GM21423 (cell line): ENCODE data around the gene MFSD12.
"Not testable (repeated sequence)": the region's sequence is repeated elsewhere in the genome, so short reads cannot be mapped to it uniquely, and the experiment has no call there.

Experiments
- ATAC-seq: cut with Tn5 transposase; IDR thresholded peaks from one replicate; pipeline ENCODE4 v1.9.1; 2021; ENCODE audit warnings: mild to moderate bottlenecking, moderate library complexity; ENCODE audit not compliant: unreplicated experiment

The MFSD12 gene

DNA sequence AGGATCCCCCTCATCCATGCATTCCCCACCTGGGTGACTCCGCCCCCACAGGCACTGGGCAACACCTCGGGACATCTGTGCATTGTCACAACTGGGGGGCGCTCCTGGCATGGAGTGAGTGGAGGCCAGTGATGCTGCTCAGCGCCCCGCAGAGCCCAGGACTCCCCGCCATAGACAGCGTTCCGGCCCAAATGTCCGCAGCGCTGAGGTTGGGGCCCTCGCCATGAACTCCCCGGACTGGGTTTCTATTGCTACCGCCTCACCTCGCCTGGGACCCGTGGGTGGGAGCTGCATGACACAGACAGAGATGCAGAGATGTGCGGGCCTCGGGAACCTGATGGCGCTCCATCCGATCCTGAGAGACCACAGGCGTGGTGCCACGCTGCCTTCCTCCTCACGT is 46.7 kb downstream of the MFSD12 start:
- ATAC-seq, result no peak

DNA sequence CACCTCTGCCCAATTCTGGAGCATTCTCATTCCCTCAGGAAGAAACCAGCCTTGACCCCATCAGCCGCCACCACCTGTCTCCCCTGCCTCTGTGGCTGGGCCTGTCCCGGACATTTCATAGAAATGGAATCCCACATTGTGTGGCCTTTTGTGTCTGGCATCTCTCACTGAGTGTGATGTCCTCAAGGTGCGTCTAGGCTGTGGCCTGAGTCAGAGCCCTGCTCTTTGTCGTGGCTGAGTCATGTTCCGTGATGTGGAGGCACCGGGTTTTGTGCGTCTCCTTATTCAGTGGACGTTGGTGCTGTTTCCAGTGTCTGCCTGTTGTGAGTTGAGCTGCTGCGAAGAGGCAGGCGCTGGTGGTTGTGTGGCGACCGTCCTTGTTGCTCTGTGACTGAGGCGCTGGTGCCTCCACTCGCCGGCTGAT is 47.8 kb downstream of the MFSD12 start:
- ATAC-seq, result no peak

DNA sequence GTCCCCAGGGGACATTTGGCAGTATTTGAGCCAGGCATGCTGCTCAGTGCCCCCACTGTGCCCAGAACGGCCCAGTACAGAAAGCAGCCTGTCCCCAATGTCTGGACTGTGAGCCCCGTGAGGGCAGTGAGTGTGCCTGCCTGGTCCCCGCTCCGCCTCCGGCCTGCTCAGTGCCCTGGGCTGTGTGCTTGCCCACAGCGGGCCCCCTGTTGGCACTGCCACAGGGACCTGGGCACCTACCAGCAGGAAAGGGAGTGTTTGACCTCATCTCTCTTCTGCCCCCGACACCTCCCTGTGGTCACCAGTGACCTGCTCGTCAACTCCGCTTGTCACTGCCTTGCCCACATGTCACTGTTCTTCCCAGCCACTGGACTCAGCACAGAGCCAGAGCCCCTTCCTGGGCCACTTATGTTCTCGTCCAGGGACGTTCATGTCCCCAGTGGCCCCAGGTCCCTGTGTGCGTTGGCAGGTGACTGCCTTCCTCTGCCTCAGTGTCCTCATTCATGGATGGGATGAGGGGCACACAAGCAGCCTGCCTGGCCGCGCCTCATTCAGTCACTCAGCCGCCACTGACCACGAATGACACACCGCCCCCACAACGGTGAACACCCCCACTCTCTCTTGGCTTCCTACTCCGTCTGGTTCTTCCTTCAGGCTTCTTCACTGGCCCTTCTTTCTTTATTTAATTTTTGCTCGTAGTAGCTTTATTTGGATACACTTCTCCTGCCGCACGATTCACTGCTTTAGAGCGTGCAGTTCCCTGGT is 48.4 kb downstream of the MFSD12 start:
- no peak for ATAC-seq

DNA sequence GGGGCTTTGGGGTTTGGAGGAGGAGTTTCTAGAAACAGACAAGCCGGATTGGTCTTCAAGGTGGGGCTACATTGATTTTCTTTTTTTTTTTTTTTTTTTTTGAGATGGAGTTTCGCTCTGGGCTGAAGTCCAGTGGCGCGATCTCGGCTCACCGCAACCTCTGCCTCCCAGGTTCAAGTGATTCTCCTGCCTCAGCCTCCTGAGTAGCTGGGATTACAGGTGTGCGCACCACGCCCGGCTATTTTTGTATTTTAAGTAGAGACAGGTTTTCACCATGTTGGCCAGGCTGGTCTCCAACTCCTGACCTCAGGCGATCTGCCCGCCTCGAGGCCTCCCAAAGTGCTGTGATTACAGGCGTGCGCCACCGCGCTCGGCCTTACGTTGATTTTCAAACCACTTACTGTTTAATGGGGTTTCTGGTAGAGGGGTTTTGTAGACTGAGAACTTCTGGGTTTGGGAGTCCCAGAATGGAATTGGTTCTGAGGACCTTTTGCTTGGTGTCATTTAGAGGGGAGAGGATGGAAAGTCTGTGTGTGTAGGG is 49.2 kb downstream of the MFSD12 start:
- not testable (repeated sequence) for ATAC-seq

DNA sequence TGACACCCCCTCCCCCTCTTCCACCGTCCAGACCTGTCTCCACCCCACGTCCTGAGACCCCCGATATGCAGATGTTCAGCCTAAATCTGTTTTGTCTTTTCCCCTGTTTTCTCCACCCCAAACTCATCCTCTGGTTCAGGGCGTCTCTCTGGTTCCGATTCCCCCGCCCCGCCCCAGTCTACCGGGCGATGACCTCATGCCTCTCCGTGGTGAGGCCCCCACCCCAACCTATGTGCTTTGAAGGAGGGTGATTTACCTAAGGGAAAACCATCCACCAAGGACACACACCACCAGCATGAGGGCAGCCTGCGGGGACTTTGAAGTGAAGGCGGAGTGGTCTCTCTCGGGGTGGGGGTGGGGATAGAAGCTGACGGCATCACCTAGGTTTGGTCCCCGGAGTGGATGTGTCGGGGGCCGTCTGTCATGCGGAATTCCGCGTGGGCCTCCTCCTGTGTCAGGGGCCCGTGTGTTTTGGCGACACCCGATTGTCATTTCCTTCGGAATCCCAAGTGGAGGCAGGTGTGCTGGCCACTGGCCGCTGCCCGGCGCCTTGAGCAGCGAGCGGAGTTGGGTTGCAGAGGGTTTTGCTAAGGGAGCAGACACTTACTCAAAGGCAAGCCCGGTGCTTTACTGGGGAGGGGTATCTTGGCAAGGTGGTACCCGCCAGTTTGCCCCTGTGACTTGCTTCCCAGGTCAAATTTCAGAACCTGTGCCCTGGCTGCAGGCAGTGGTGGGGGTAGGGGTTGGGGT is 49.8 kb downstream of the MFSD12 start:
- no peak for ATAC-seq

DNA sequence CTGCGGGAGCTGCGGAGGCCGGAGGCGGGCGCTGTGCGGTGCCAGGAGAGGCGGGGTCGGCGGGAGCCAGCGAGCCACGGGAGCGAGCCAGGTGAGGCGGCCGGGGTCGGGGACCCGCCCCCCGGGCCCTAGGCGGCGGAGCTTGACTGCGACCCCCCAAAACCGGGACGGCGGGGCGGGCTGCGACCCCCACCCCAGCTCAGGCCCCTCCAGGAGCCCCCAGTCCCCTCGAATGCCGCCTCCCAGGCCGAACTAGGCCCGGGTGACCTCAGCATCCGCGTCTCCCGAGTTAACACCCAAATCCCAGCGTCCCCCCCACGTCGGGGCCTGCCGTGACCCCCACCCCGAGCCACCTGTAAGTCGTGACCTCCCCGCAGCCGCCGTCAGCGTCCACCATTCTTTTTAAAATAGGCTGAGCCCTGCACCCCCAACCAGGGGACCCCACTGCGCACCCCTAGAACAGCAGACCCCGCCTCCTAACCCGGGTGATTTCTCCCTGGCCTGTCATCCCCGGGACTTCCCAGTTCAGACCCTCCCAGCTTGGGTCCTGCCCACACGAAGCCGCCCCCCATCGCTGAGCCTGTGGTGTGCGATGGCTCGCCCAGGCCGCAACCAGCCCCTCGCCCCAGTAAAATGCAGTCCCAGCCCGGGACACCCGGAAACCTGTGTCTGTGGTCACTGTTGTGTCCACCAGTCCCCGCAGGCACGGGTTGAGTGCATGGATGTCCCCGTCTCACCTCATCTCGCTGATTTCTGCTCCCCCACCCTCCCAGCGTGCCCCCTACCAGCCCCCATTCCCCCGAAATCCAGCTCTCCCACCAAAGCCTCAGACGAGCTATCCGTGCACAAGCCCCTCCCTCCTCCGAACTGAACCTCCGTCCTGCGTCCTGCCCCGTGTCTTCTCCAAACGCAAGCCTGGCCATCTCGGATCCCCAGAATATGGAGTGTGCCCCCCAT is 50.7 kb downstream of the MFSD12 start:
- peak; percentile 45 for ATAC-seq

DNA sequence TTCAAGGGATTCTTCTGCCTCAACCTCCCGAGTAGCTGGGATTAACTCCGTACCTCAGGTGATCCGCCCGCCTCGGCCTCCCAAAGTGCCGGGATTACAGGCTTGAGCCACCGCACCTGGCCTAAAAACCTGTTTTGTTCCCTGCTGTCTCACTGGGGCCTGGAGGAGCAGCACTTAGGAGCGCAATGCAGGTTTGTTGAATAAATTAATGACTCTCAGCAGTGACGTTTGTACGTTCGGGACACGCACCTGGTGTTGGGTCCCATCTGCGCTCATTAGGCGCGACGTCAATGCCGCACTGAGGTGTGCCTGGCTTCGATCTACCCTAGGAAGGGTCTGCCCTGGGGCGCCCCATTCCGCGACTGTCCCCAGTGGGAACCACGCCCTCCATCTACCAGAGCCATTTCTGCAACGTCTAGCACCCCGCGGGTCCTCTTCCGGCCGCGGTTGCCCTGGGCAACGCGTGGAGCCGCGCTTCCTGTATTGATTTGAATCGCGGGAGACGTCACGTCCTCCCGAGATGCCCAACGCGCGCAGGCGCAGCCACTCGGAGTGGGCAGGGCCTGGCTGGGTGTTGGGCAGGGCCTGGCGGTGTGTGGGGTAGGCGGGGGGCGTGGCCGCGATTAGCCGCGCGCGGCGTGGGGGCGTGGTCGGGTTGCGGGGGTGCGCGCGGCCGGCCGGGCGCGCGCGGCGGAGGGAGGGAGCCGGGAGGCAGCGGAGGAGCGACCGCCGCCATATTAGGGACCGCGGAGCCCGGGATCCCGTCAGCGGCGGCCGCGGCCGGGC is 51.6 kb downstream of the MFSD12 start, which contains the start of gene FZR1:
Gene FZR1 (plus strand): TSS at position 714 of the 786 bp plus-strand sequence. CDS start 16,679 bp downstream, outside the sequence.
- ATAC-seq, result peak; percentile 87

DNA sequence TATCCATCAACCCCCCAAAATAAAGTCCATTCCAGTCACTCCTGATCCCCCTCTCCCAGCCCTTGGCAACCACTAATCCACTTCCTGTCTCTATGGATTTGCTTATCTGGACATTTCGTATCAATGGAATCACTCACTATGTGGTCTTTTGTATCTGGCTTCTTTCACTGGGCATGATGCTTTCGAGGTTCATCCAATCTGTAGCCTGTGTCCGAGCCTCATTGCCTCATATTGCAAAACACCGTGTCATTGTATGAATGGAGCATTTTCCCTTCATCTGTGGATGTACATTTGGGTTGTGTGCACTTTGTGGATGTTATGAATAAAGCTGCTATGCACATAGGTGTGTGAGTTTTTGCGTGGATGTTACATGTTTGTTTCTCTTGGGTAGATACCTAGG is 52.7 kb downstream of the MFSD12 start:
- no peak for ATAC-seq

DNA sequence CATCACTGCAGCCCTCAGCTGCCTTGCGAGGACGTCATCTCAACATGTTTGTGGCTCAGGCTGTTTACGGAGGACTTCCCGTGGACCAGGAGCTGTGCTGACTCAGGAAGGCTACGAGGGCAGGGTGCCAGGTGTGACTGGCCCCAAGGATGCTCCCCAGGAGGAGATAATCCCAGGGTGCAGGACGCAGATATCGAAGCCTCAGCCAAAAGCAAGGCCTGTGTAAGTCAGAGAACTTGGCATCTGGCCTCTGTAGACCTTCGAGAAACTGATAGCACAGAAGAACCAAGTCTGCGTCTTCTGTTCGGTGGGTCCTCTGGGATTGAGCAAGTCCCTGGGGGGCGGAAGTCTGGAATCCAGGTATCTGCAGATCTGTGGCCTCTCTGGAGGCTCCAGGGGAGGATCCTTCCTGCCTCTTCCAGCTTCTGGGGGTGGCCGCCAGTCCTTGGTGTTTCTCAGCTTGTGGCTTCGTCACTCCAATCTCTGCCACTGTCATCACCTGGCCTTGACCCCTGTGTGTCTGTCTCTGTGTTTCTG is 54.3 kb downstream of the MFSD12 start:
- no peak for ATAC-seq

DNA sequence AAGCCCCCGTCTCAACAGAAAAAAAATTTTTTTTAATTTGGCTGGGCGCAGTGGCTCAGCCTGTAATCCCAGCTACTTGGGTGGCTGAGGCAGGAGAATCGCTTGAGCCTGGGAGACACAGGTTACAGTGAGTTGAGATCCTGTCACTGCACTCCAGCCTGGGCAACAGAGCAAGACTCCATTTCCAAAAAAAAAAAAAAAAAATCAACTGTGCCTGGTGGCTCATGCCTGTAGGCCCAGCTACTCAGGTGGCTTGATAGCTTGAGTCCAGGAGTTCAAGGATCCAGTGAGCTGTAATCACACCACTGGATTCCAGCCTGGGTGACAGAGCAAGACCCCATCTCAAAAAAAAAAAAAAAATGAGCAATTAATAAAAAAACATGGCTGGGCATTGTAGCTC is 55.6 kb downstream of the MFSD12 start:
- ATAC-seq, result no peak

DNA sequence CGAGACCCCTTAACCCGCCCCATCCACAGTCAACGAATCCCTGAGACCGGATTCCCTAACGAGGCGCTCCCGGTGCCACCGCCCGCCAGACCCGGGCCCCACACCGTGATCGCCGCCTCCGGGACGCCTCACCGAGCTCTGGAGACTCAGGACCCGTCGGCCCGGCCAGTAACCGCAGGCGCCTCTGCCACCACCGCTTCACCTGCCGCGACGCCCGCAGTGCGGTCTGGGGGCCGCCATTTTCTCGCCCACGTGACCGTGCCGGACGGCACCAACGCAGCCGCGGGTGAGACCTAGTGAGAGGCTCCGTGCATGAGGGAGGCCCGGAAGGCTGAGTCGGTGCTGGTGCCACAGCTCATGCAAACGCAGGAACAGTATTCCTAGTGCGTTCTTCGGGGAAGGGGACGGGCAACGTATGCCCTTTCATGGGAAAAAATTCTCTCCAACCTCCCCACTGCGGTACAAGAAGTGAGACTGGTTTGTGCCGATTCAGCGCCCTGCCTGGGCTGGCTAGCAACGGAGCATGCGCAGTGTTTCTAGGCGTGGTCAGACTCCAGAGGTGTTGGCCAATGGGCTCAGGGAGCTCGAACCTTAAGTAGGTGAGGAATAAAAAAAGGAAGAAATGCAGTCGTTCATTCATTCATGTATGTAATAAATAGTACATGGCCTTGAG is 56.8 kb downstream of the MFSD12 start, which contains the start of gene DOHH:
Gene DOHH (minus strand): TSS at position 246 of the 673 bp plus-strand sequence. CDS start 3,860 bp downstream, outside the sequence.
- peak; percentile 73 for ATAC-seq

DNA sequence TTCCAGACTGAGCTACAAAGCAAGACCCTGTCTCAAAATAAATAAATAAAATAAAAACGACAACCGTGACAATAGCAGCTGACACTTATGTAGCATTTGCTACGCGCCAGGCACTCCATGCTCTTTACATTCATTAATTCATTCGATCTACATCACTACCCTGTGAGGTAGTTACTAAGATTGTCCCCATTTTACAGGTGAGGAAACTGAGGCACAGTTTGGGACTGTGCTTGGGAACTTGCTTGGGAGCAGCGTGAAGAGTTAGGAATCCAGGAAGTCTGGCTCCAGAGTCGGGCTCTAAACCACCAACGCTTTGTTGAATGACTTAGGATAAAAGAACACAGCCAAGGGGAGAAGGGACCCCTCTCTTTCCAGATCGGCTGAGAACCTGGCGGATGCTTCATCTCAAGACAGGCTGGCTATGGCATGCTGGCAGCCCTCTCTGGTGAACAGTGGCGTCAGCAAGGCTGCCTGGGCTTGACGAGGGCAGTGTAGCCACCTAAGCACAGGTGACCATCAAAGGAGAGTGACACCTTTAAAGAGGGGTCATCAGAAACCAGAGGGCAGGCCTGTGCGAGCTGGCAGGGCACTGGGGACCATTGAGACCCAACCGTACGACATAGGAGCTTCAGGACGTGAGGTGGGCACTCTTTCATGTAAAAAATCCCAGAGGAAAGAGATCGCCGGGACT is 57.5 kb downstream of the MFSD12 start:
- ATAC-seq, result no peak

DNA sequence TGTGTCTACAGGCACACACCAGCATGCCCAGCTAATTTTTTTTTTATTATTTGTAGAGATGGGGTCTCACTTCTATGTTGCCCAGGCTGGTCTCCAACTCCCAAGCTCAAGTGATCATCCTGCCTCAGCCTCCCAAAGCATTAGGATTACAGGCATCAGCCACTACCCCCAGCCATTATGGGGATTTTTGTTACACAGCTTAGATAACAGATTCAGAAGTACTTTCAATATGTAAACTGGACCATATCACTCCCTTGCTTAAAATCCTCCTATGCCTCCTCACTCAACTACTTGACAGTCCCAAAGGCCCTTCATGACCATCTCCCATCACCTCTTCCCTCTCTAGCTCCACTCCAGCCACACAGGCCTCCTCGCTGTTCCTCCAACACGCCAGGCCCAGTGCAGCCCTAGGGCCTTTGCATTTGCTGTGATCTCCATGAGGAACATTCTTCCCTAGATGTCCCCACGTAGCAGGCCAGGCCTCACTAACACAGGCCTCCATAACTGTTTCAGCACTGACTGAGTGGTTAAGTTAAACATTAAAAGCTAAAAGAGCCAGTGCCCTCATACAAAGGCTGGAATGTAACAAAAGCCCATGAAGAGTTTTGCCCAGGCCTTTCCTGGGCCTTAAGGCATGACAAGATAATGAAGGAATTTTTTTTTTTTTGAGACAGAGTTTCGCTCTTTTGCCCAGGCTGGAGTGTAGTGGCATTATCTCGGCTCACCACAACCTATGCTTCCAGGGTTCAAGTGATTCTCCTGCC is 59.4 kb downstream of the MFSD12 start:
- no peak for ATAC-seq

DNA sequence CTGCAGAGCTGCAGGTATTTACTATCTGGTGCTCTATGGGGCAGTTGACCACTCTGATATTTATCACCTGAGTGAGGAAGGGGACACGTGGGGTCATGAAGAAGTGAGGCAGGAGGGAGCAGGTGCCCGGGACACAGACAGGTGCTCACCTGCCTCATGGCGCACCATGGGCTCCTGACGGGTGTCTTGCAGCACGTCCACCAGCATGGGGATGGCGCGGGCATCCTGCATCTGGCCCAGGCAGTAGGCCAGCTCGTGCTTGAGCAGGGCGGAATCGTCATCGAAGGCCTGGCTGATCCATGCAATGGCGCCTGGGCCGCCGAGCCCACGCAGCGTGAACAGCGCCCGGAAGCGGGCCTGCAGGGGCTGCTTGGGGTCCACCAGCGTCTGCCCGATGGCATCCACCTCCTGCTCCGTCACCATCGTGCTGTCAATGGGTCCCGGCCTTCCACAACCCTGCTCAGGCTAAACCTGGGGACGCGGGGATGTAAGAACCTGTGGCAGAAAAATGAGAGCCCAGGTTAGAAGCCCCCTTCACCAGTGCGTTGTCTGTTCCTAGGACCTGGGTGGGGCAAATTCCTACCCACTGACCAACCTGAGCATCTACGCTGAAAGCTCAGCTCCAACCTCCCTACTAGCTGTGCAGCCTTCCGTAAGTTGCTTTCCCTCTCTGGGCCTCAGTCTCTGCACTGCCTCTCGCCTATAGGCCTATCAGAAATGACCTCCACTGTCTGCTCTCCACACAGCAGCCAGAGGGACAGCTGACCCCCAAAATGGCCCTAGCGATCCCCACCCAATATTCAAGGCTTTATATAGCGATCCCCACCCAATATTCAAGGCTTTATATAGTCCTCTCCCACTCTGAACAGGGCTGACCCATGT is 60.8 kb downstream of the MFSD12 start:
- no peak for ATAC-seq

DNA sequence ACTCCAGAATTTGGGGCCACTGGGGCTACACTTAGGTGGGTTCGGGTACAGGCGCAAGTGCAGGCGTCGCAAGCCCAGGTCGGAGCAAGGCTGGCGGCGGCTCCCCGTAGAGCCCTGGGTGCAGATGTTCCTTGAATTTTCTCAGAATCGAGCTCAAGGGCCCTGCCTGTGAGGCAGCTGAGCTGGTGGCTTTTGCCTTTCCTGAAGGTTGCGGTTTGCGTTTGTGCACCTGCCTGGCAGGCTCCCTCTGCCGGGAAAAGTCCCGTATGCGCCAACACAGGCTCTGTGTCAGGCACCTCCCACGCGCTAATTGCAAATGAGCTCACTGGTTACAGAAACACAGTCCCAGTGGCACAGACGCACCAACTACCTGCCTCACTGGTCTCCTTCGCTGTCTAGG is 62.8 kb downstream of the MFSD12 start:
- ATAC-seq, result no peak
